Loucy (cell line): ENCODE measurements around the gene OR2AE1.
A peak's percentile ranks its signal among the peaks of the same experiment; 100 is the strongest.

Experiments
- H2AFZ ChIP-seq: fragments of 200-600 bp; sonication (generic); 2 replicates; pipeline ENCODE4 v1.6.0; 2016; ENCODE audit warnings: antibody characterized with exemption, mild to moderate bottlenecking, low read length, moderate library complexity
- H3F3A ChIP-seq: fragments of 200-600 bp; 2 replicates; pipeline ENCODE4 v1.6.0; 2016; ENCODE audit warnings: antibody characterized with exemption, low read depth, mild to moderate bottlenecking
- H3K27me3 ChIP-seq: fragments of 200-600 bp; sonication (generic); 2 replicates; pipeline ENCODE4 v1.6.1; 2014; ENCODE audit warnings: low read length, mild to moderate bottlenecking; ENCODE audit not compliant: insufficient read depth, poor library complexity, severe bottlenecking
- H3K36me3 ChIP-seq: fragments of 200-600 bp; sonication (generic); 2 replicates; pipeline ENCODE4 v1.6.1; 2016; ENCODE audit warnings: low read length; ENCODE audit not compliant: insufficient read depth
- H3K4me1 ChIP-seq: fragments of 200-600 bp; sonication (generic); 2 replicates; pipeline ENCODE4 v1.5.1; 2014; ENCODE audit warnings: low read length, mild to moderate bottlenecking; ENCODE audit not compliant: insufficient read depth, poor library complexity, severe bottlenecking
- H3K4me2 ChIP-seq: fragments of 200-600 bp; sonication (generic); 2 replicates; pipeline ENCODE4 v1.6.0; 2014; ENCODE audit warnings: antibody characterized with exemption, low read length, low read depth, mild to moderate bottlenecking; ENCODE audit not compliant: poor library complexity, severe bottlenecking
- H3K4me3 ChIP-seq: fragments of 200-600 bp; sonication (generic); 2 replicates; pipeline ENCODE4 v1.5.1; 2014; ENCODE audit warnings: low read length, mild to moderate bottlenecking, mixed read lengths; ENCODE audit not compliant: poor library complexity, severe bottlenecking
- H3K79me2 ChIP-seq: fragments of 200-600 bp; sonication (generic); 2 replicates; pipeline ENCODE4 v1.6.1; 2014; ENCODE audit warnings: low read length; ENCODE audit not compliant: insufficient read depth
- H3K9ac ChIP-seq: fragments of 200-600 bp; sonication (generic); 2 replicates; pipeline ENCODE4 v1.6.0; 2014; ENCODE audit warnings: mild to moderate bottlenecking, low read depth, low read length, moderate library complexity; ENCODE audit not compliant: poor library complexity, severe bottlenecking
- H3K9me2 ChIP-seq: fragments of 200-600 bp; sonication (generic); replicated peaks from 2 replicates; pipeline ENCODE4 v1.6.1; 2016; ENCODE audit warnings: low read depth, low read length, mixed read lengths
- H3K9me3 ChIP-seq: fragments of 200-600 bp; sonication (generic); 2 replicates; pipeline ENCODE4 v1.6.1; 2014; ENCODE audit warnings: mild to moderate bottlenecking, antibody characterized with exemption, low read length, low read depth; ENCODE audit not compliant: insufficient read depth
- H4K20me1 ChIP-seq: fragments of 200-600 bp; sonication (generic); 2 replicates; pipeline ENCODE4 v1.6.0; 2014; ENCODE audit warnings: antibody characterized with exemption, low read length, mild to moderate bottlenecking; ENCODE audit not compliant: insufficient read depth, poor library complexity, severe bottlenecking
- CTCF ChIP-seq: fragments of 200-600 bp; sonication (generic); conservative IDR thresholded peaks from 2 replicates; pipeline ENCODE4 v1.5.1; 2014; ENCODE audit warnings: mild to moderate bottlenecking, antibody characterized with exemption, low read length
- EZH2phosphoT487 ChIP-seq: fragments of 200-600 bp; IDR thresholded peaks from 2 replicates; pipeline ENCODE4 v1.6.1; 2018; ENCODE audit warnings: antibody characterized with exemption, mild to moderate bottlenecking, moderate library complexity, borderline replicate concordance

The OR2AE1 gene

GRCh38 chr7:99837649-99838361, 39.0 kb downstream of the OR2AE1 start:
- no peaks in the 10 kb centered on the region for H3K27me3 ChIP-seq
- H3K36me3 ChIP-seq = no peaks in the 10 kb centered on the region
- peak overlapping the region; percentile 88 for H2AFZ ChIP-seq
- H3K79me2 ChIP-seq = no peaks in the 10 kb centered on the region
- no peak overlapping the region for H3K9ac ChIP-seq
- H4K20me1 ChIP-seq = no peaks in the 10 kb centered on the region
- TF ChIP-seq CTCF = peak; percentile 58
- no peak for TF ChIP-seq EZH2phosphoT487
- no peaks in the 10 kb centered on the region for H3K9me3 ChIP-seq
- H3K4me1 ChIP-seq = no peaks in the 10 kb centered on the region
- H3K9me2 ChIP-seq = no peaks in the 10 kb centered on the region
- no peak overlapping the region for H3K4me3 ChIP-seq
- peak overlapping the region; percentile 36 for H3K4me2 ChIP-seq
- no peaks in the 10 kb centered on the region for H3F3A ChIP-seq

GRCh38 chr7:99835189-99835588, 41.6 kb downstream of the OR2AE1 start:
- no peak overlapping the region for H3K4me2 ChIP-seq
- no peaks in the 10 kb centered on the region for H3K36me3 ChIP-seq
- no peaks in the 10 kb centered on the region for H3K27me3 ChIP-seq
- no peaks in the 10 kb centered on the region for H3K9me3 ChIP-seq
- no peak overlapping the region for H3K9ac ChIP-seq
- H3K4me3 ChIP-seq = no peak overlapping the region
- H2AFZ ChIP-seq = no peak overlapping the region
- TF ChIP-seq EZH2phosphoT487 = no peak
- TF ChIP-seq CTCF = no peak
- no peaks in the 10 kb centered on the region for H3F3A ChIP-seq
- no peaks in the 10 kb centered on the region for H4K20me1 ChIP-seq
- no peaks in the 10 kb centered on the region for H3K9me2 ChIP-seq
- no peaks in the 10 kb centered on the region for H3K79me2 ChIP-seq
- no peaks in the 10 kb centered on the region for H3K4me1 ChIP-seq

GRCh38 chr7:99834382-99834781, 42.5 kb downstream of the OR2AE1 start:
- no peaks in the 10 kb centered on the region for H4K20me1 ChIP-seq
- no peaks in the 10 kb centered on the region for H3K27me3 ChIP-seq
- no peak overlapping the region for H3K4me2 ChIP-seq
- H3K9me3 ChIP-seq = no peaks in the 10 kb centered on the region
- no peak overlapping the region for H3K9ac ChIP-seq
- H3F3A ChIP-seq = no peaks in the 10 kb centered on the region
- TF ChIP-seq CTCF (no peak), EZH2phosphoT487 (no peak)
- no peak overlapping the region for H3K4me3 ChIP-seq
- no peaks in the 10 kb centered on the region for H3K36me3 ChIP-seq
- no peaks in the 10 kb centered on the region for H3K4me1 ChIP-seq
- H2AFZ ChIP-seq = no peak overlapping the region
- no peaks in the 10 kb centered on the region for H3K9me2 ChIP-seq
- no peaks in the 10 kb centered on the region for H3K79me2 ChIP-seq
